Keratinocyte (primary cell): Measurements from ENCODE around the gene CDKL5.

ENCODE experiments used
- CTCF ChIP-seq, 3 experiments: IDR thresholded peaks in 1 of 3; conservative IDR thresholded peaks in 1 of 3; optimal IDR thresholded peaks in 1 of 3; 2 replicates in 2 of 3; 3 replicates in 1 of 3; pipeline versions ENCODE3 to v1.5.1; 2011; ENCODE audit warnings: low read length in 3 of 3, mild to moderate bottlenecking in 3 of 3, moderate library complexity in 2 of 3, control low read depth in 1 of 3, inconsistent platforms in 1 of 3; ENCODE audit not compliant: insufficient read depth in 2 of 3; ENCODE audit errors: extremely low read depth in 1 of 3
- EZH2 ChIP-seq: IDR thresholded peaks from one replicate; pipeline ENCODE4 v1.6.1; 2012; ENCODE audit warnings: inconsistent platforms, mild to moderate bottlenecking, low read length, moderate library complexity

GRCh38 chrX:18394477-18394876, 30.9 kb upstream of the CDKL5 start:
- no peak for TF ChIP-seq CTCF (optimal IDR thresholded peaks at IDR 0.05 in 1 of 3, IDR thresholded peaks at IDR 0.05 in 1 of 3, conservative IDR thresholded peaks at IDR 0.05 in 1 of 3; ENCODE audit: extremely low read depth in 1 of 3, insufficient read depth in 2 of 3, low read length in 3 of 3)
- TF ChIP-seq EZH2: no peak
